GDM1 (cell line): Measurements from ENCODE around the gene CLBA1.

ENCODE experiments used
- DNase-seq: peaks from one replicate; lab custom pipeline; 2025; lab: John Stamatoyannopoulos, UW

The CLBA1 gene

GRCh38 chr14:105005929-105006830 lies 20.6 kb downstream of the CLBA1 start:
- DNase-seq: no peak

GRCh38 chr14:105006831-105007592 lies 21.4 kb downstream of the CLBA1 start:
- DNase-seq: no peak

GRCh38 chr14:105007593-105008264 lies 22.1 kb downstream of the CLBA1 start:
- DNase-seq: no peak

GRCh38 chr14:105010106-105010505 lies 24.5 kb downstream of the CLBA1 start:
- DNase-seq: no peak

GRCh38 chr14:105010891-105011291 lies 25.3 kb downstream of the CLBA1 start:
- no peak for DNase-seq

GRCh38 chr14:105011312-105011990 lies 25.9 kb downstream of the CLBA1 start:
- no peak for DNase-seq

- no peak for DNase-seq
These were observed 26.8 kb downstream of the CLBA1 start for GRCh38 chr14:105012171-105012985.

GRCh38 chr14:105013150-105013785 lies 27.7 kb downstream of the CLBA1 start:
- no peak for DNase-seq

- DNase-seq: no peak
These were observed 28.4 kb downstream of the CLBA1 start for GRCh38 chr14:105014032-105014431.

GRCh38 chr14:105014631-105015030 lies 29.0 kb downstream of the CLBA1 start:
- DNase-seq: no peak

GRCh38 chr14:105015242-105015641 lies 29.7 kb downstream of the CLBA1 start:
- no peak for DNase-seq

- DNase-seq: no peak
These were observed 30.3 kb downstream of the CLBA1 start for GRCh38 chr14:105015905-105016304.

- DNase-seq: no peak
These were observed 32.8 kb downstream of the CLBA1 start for GRCh38 chr14:105018414-105018813.

GRCh38 chr14:105019861-105020814 lies 34.5 kb downstream of the CLBA1 start:
- no peak for DNase-seq

GRCh38 chr14:105020815-105021655 lies 35.4 kb downstream of the CLBA1 start, which contains the start of gene CDCA4:
Gene CDCA4 (minus strand): TSS chr14:105021083. CDS start chr14:105011929, 9,154 bp downstream.
- DNase-seq: peak; percentile 96

- DNase-seq: no peak
These were observed 36.2 kb downstream of the CLBA1 start for GRCh38 chr14:105021656-105022275.

GRCh38 chr14:105022276-105022670 lies 36.7 kb downstream of the CLBA1 start:
- no peak for DNase-seq

GRCh38 chr14:105023144-105023543 lies 37.6 kb downstream of the CLBA1 start:
- no peak for DNase-seq
